Stimulated activated CD4-positive, alpha-beta T cell treated with anti-CD3 and anti-CD28 coated beads, Interleukin-2, amount 100 ng/mL, for 24 hours (primary cell): Measurements from ENCODE around the gene KLC1.
"Not testable (repeated sequence)": the region's sequence is repeated elsewhere in the genome, so short reads cannot be mapped to it uniquely, and the experiment has no call there.

Source experiments
- DNase-seq, 2 donors: peaks; one replicate each; pipeline ENCODE4 v3.0.0-alpha.2; 2020

Gene KLC1

GRCh38 chr14:103628684-103629502 lies at the start of gene KLC1:
TSS of gene KLC1 (plus strand) at chr14:103629211. CDS start at chr14:103654565, 25,354 bp downstream.
- peak; percentile 89 for DNase-seq

- no peak for DNase-seq
These were observed 47.8 kb upstream of the KLC1 start for GRCh38 chr14:103581206-103581605.

- DNase-seq, result no peak
These were observed 46.9 kb upstream of the KLC1 start for GRCh38 chr14:103581954-103582703.

GRCh38 chr14:103584326-103584915 lies 44.6 kb upstream of the KLC1 start:
- DNase-seq, result no peak

- no peak for DNase-seq
These were observed 35.4 kb upstream of the KLC1 start for GRCh38 chr14:103593577-103593976.

GRCh38 chr14:103594265-103594664 lies 34.7 kb upstream of the KLC1 start:
- no peak for DNase-seq

- peak in 1 of 2 donors; percentile 14 for DNase-seq
These were observed 31.2 kb upstream of the KLC1 start for GRCh38 chr14:103597623-103598377.

GRCh38 chr14:103600503-103600902 lies 28.5 kb upstream of the KLC1 start:
- no peak for DNase-seq

GRCh38 chr14:103604620-103605019 lies 24.4 kb upstream of the KLC1 start:
- DNase-seq, result no peak

- peak; percentile 47 to 64 for DNase-seq
These were observed 21.9 kb upstream of the KLC1 start for GRCh38 chr14:103606963-103607668.

GRCh38 chr14:103607822-103608221 lies 21.2 kb upstream of the KLC1 start:
- DNase-seq, result no peak

GRCh38 chr14:103609081-103609480 lies 19.9 kb upstream of the KLC1 start:
- not testable (repeated sequence) for DNase-seq

- no peak for DNase-seq
These were observed 17.8 kb upstream of the KLC1 start for GRCh38 chr14:103611215-103611614.

GRCh38 chr14:103613517-103613916 lies 15.5 kb upstream of the KLC1 start:
- DNase-seq, result no peak

- no peak for DNase-seq
These were observed 12.2 kb upstream of the KLC1 start for GRCh38 chr14:103616635-103617300.

GRCh38 chr14:103619057-103619456 lies 10.0 kb upstream of the KLC1 start:
- no peak for DNase-seq

- DNase-seq, result no peak
These were observed 7.2 kb upstream of the KLC1 start for GRCh38 chr14:103621860-103622259.

- DNase-seq, result no peak
These were observed 5.7 kb upstream of the KLC1 start for GRCh38 chr14:103623308-103623707.

GRCh38 chr14:103623883-103624482 lies 5.0 kb upstream of the KLC1 start:
- no peak for DNase-seq

- peak; percentile 27 to 39 for DNase-seq
These were observed 4.2 kb upstream of the KLC1 start for GRCh38 chr14:103624860-103625259.
